GM21717 (cell line): ENCODE data around the gene GNB2.
"Not testable (repeated sequence)": the region's sequence is repeated elsewhere in the genome, so short reads cannot be mapped to it uniquely, and the experiment has no call there.

Experiments used
- ATAC-seq: cut with Tn5 transposase; IDR thresholded peaks from one replicate; pipeline ENCODE4 v1.9.1; 2021; ENCODE audit warnings: mild to moderate bottlenecking, moderate library complexity; ENCODE audit not compliant: unreplicated experiment

The GNB2 gene

DNA sequence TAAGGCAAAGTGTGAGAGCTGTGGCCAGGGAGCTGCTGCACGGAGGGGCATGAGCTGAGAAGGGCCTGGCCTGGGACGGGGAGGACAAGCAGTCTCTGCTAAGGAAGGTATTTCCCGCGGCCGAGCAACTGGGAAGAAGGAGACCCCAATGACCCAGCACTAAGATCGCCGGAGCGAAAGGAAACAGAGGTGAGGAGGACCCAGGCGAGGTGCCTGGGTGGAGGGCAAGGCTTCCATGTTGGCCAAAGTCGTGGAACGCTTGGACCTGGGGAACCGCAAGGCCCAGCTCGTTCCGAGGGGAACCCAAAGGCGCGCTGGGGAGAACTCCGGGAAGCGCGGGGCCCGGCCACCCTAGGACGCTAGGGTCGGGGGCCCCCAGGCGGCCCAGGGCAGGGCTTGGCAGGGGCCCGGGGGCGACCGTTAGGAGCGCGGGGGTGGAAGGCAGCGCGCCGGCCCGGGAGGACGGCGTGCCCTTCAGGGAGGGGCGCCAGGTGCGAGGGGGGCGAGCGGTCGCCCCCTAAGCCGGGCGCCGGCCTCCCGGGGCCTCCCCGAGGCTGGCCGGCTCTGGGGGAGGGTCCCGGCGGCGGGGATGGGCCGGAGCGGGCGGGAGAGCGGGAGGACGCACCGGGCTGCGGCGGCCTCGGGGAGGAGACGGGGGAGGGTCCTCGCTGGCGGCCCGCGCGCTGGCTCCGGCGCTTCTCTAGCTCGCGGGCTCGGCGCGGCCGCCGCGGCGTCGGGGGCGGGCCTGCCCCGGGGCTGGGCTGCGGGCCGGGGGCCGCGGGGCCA lies 20.0 kb downstream of the GNB2 start:
- ATAC-seq = peak; percentile 25

DNA sequence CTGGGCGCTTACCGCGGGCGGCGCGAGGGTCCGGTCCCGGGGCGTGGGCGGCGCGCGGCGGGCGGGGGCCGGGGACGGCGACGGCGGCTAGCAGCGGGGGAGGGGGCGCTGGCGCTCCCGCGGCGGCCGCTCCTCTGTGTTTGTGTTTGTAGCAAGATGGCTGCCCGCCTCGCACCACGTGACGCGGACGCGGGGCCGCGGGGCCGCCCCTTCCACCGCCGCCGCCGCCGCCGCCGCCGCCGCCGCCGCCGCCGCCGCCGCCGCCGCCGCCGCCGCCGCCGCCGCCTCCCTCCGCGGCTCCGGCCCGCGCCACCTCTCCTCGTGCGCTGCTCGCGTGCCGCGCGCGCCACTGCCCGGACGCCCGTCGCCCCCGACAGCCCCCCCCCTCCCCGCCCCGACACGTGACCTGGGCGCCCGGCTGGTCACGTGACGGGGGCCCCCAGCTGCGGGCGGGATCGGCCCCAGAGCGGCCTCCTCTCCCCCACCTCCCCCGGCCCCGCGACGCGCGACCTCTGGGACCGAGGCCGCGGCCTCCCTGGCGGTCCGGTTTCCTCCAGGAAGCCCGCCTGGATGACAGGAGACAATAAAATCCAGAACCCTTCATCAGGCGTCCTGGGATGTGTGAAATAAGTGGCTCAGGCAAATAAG lies 20.7 kb downstream of the GNB2 start, which contains the start of gene GIGYF1:
GIGYF1 (minus strand) TSS at position 153 of the 648 bp plus-strand sequence. CDS start 6,012 bp downstream, outside the sequence.
- peak; percentile 36 for ATAC-seq

DNA sequence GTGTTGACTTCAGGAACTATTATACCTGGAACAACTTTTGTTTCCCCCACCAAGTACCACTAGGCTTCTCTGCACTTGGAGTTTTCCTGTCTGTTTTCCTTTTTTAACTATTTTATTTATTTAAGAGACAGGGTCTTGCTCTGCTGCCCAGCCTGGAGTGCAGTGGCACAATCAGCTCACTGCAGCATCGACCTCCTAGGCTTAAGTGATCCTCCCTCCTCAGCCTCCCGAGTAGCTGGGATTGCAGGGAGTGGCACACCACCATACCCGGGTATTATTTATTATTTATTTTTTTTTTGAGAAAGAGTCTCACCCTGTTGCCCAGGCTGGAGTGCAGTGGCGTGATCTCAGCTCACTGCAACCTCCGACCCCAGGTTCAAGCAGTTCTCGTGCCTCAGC lies 22.6 kb downstream of the GNB2 start:
- ATAC-seq = no peak

DNA sequence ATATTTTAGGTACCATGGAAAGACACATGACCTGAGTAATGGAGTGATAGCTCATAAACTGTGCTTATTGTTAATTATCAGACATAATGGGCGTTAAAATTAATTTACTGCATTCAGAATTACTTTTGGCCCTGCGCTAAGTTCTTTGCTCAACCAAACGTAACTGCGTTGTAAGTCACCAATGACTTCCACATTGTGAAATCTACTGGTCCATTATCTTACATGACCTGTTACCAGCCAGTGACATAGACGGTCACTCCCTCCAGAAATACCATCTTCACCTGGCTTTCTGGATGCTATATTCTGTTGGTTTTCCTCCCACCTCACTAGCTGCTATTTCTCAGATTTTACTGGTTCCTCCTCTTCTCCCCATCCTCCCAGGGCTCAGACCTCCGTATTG lies 25.5 kb downstream of the GNB2 start:
- ATAC-seq = no peak

DNA sequence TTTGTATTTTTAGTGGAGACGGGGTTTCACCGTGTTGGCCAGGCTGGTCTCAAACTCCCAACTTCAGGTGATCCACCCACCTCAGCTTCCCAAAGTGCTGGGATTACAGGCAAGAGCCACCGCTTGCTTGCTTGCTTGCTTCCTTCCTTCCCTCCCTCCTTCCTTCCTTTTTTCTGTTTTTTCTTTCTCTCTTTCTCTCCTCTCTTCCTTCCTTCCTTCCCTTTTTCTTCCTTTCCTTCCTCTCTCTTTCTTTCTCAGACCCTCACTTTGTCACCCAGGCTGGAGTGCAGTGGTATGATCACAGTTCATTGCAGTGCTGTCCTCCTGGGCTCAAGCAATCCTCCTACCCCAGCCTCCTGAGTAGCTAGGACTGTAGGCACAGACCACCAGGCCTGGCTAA lies 27.5 kb downstream of the GNB2 start:
- ATAC-seq = not testable (repeated sequence)

DNA sequence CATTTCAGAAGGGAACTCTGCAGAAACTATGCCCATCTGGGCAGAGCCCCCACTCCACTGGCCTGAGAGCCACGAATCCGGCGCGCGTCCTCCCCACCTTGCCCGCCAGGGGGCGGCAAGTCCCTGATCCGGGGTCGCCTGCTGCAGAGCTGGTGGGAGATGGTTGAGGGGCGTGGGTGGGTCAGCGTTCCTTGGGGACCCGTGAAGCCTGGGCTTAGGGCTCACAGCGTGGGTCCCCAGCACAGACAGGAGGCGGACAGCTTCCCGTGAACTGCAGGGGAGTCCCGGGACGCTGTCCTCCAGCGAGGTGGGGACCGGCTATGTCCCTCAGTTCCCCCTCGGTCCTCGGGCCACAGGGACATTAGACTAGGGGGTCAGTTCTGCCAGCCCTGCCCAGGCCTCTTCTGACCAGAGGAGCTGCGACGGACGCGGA lies 31.8 kb downstream of the GNB2 start:
- peak; percentile 53 for ATAC-seq

DNA sequence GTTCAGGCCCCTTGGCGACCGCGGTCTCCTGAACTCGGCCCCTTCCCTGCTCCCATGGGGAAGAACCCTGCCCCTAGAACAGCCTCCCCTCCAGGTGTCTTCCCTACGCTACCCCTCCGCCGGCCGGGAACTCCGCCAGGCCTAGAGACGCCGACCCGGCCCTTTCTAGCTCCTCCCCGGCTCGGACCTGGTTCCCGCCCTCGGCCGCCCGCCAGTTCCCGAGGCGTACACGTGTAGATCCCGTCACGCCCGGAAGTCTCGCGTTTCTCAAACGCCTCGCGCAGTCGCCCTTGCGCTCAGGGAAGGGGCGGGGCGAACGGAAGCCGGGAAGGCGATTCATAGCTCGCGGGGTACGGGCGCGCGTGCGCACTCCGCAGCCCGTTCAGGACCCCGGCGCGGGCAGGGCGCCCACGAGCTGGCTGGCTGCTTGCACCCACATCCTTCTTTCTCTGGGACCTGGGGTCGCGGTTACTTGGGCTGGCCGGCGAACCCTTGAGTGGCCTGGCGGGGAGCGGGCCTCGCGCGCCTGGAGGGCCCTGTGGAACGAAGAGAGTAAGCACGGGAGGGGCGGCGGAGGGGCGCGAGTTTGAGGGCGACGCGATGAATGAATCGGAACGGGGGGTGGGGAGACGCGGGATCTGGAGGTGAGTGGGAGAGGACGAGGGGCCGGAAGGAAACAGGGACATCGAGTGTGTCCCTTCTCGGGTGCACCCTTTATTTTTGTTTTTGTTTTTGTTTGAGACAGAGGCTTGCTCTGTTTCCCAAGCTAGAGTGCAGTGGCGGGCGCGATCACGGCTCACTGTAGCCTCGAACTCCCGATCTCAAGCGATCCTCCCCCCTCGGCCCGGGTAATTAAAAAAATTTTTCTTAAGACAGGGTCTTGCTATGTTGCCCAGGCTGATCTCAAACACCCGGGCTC lies 32.5 kb downstream of the GNB2 start, which contains the start of gene POP7:
POP7 (plus strand) TSS at position 369 of the 919 bp plus-strand sequence. CDS start 710 bp downstream, outside the sequence.
- peak; percentile 82 for ATAC-seq

DNA sequence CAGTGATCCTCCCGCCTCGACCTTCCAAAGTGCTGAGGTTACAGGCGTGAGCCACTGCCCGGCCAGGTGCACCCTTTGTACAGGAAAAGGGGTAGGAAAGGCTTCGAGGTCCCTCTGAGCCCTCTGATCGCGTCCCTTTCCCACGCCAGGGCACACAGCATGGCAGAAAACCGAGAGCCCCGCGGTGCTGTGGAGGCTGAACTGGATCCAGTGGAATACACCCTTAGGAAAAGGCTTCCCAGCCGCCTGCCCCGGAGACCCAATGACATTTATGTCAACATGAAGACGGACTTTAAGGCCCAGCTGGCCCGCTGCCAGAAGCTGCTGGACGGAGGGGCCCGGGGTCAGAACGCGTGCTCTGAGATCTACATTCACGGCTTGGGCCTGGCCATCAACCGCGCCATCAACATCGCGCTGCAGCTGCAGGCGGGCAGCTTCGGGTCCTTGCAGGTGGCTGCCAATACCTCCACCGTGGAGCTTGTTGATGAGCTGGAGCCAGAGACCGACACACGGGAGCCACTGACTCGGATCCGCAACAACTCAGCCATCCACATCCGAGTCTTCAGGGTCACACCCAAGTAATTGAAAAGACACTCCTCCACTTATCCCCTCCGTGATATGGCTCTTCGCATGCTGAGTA lies 33.3 kb downstream of the GNB2 start:
- no peak for ATAC-seq

DNA sequence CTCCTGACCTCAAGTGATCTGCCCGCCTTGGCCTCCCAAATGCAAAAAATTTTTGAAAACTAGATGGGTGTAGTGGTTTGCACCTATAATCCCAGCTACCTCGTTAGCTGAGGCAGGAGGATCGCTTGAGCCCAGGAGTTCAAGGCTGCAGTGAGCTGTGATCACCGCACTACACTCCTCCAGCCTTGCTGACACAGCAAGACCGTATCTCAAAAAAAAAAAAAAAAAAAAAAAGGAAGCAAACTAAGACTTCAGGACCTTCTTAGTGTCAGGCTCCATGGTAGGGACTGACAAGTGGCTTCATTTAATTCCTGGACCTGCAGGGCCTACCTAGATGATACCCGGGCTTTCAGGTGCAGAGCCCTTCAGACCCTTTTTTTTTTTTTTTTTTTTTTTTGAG lies 34.9 kb downstream of the GNB2 start:
- no peak for ATAC-seq

DNA sequence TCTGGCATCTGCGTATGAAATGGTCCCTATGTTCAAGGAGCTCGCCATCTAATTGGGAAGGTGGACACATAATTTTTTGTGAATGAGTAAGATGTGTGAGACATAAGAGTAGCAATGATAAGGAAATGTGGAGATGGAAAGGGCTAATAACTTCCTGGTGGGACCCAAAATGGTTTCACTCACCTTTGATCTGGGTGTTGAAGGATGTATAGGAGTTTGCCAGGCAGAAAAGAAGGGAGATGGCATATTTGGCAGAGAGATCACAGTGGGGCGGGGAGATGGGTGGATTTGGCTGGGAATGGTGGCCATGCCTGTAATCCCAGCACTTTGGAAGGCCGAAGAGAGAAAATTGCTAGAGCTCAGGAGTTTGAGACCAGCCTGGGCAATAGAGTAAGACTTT lies 36.9 kb downstream of the GNB2 start:
- no peak for ATAC-seq

DNA sequence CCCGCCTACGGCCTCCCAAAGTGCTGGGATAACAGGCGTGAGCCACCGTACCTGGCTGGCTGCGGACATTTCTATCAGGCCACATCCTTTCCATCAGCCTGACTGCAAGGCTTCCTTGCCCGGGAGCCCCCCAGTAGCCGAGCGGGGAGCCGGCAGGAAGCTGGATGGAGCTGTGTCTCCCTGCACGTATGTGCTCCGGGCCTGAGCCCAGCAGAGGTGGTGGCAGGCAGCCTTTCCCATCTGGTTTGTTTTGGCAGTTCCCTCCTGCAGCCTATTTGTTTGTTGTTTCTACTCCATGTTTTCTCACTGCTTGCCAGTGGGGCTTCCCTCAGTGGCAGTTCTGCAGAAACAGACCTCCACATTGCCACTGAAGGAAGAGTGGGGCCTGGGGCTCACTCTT lies 37.8 kb downstream of the GNB2 start:
- ATAC-seq = no peak

DNA sequence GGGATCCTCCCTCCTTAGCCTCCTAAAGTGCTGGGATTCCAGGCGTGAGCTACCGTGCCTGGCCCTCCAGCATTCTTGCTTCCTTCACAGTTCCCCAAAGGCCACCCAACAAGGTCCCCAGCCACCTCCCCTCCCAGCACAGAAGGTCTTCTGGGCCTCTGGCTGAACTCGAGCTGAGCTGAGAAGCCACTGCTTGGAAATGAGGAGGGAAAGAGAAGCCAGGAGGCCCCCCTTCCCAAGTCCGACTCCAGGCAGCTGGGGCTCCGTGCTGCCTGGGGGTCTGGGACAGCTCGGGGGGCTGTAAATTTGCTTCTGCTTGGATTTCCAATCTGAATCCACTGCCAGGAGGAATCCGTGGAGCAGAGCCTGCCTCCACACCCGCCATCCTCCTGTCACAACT lies 41.2 kb downstream of the GNB2 start:
- ATAC-seq = no peak

DNA sequence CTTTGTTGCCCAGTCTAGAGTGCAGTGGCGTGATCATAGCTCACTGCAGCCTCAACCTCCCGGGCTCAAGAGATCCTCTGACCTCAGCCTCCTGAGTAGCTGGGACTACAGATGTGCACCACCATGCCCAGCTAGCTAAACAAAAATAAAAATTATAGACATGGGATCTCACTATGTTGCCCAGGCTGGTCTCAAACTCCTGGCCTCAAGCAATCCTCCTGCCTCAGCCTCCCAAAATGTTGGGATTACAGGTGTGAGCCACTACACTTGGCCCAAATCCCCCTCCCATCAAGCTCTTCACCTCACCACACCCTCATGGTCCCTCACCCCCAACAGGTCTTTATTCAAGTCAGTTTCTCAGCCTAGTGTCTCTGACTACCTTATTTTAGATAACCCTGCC lies 43.5 kb downstream of the GNB2 start:
- not testable (repeated sequence) for ATAC-seq

DNA sequence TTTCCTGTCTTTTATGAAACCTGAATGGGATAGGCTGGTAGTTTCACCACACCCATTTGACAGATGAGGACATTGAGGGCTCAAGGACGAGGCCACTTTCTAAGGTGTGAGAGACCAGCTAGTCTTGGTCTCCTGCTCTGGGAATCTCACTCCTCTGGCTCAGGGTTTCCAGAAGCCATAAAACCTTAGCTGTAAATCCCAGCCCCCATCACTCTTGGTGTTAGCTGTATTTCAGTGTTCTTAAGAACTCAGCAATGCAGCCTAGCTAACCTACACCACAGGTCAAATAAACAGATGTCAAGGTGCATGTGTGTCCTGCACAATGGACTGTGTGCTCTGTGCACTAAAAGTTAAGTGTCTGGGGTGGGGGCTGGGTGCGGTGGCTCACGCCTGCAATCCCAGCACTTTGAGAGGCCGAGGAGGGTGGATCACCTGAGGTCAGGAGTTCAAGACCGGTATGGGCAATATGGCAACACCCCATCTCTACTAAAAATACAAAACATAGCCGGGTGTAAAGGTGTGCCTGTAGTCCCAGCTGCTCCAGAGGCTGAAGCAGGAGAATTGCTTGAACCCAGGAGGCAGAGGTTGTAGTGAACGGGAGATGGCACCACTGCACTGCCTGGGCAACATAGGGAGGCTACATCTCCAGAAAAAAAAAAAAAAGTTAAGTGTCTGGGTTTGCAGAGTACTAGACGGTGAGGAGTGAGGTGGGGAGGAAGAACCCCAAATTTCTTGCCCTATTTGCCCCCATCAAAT lies 46.2 kb downstream of the GNB2 start:
- no peak for ATAC-seq

DNA sequence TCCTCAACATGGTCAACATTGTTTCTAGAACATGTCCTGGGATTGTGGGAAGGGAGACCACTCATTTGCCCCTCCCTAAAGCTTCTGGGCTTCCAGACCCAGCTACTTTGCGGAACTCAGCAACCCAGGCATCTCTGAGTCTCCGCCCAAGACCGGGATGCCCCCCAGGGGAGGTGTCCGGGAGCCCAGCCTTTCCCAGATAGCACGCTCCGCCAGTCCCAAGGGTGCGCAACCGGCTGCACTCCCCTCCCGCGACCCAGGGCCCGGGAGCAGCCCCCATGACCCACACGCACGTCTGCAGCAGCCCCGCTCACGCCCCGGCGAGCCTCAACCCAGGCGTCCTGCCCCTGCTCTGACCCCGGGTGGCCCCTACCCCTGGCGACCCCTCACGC lies 46.7 kb downstream of the GNB2 start, which contains the start of gene EPO:
EPO (plus strand) TSS at position 190 of the 392 bp plus-strand sequence. CDS start 513 bp downstream, outside the sequence.
- no peak for ATAC-seq

DNA sequence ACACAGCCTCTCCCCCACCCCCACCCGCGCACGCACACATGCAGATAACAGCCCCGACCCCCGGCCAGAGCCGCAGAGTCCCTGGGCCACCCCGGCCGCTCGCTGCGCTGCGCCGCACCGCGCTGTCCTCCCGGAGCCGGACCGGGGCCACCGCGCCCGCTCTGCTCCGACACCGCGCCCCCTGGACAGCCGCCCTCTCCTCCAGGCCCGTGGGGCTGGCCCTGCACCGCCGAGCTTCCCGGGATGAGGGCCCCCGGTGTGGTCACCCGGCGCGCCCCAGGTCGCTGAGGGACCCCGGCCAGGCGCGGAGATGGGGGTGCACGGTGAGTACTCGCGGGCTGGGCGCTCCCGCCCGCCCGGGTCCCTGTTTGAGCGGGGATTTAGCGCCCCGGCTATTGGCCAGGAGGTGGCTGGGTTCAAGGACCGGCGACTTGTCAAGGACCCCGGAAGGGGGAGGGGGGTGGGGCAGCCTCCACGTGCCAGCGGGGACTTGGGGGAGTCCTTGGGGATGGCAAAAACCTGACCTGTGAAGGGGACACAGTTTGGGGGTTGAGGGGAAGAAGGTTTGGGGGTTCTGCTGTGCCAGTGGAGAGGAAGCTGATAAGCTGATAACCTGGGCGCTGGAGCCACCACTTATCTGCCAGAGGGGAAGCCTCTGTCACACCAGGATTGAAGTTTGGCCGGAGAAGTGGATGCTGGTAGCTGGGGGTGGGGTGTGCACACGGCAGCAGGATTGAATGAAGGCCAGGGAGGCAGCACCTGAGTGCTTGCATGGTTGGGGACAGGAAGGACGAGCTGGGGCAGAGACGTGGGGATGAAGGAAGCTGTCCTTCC lies 47.3 kb downstream of the GNB2 start:
- no peak for ATAC-seq

DNA sequence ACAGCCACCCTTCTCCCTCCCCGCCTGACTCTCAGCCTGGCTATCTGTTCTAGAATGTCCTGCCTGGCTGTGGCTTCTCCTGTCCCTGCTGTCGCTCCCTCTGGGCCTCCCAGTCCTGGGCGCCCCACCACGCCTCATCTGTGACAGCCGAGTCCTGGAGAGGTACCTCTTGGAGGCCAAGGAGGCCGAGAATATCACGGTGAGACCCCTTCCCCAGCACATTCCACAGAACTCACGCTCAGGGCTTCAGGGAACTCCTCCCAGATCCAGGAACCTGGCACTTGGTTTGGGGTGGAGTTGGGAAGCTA lies 47.9 kb downstream of the GNB2 start:
- no peak for ATAC-seq

DNA sequence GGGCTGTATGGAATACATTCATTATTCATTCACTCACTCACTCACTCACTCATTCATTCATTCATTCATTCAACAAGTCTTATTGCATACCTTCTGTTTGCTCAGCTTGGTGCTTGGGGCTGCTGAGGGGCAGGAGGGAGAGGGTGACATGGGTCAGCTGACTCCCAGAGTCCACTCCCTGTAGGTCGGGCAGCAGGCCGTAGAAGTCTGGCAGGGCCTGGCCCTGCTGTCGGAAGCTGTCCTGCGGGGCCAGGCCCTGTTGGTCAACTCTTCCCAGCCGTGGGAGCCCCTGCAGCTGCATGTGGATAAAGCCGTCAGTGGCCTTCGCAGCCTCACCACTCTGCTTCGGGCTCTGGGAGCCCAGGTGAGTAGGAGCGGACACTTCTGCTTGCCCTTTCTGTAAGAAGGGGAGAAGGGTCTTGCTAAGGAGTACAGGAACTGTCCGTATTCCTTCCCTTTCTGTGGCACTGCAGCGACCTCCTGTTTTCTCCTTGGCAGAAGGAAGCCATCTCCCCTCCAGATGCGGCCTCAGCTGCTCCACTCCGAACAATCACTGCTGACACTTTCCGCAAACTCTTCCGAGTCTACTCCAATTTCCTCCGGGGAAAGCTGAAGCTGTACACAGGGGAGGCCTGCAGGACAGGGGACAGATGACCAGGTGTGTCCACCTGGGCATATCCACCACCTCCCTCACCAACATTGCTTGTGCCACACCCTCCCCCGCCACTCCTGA lies 49.1 kb downstream of the GNB2 start:
- no peak for ATAC-seq
